SK-N-SH (cell line): ENCODE results near the gene C3orf33. TPM values are rescaled to one million over a fixed set of nuclear protein-coding genes. Genes with fewer than 3 reads are reported as not detected.
A peak's percentile ranks its signal among the peaks of the same experiment; 100 is the strongest.
"Not testable (repeated sequence)": the region's sequence is repeated elsewhere in the genome, so short reads cannot be mapped to it uniquely, and the experiment has no call there.

ENCODE experiments used
- CTCF ChIA-PET: fragments of 300-600, 350-600 bp; formaldehyde crosslinking; extraction: SDS; loops from one replicate; lab custom pipeline; 2021; lab: Yijun Ruan, JAX
- POLR2A ChIA-PET: fragments of 350-600 bp; sonication (Branson Sonifier 250); formaldehyde crosslinking; extraction: SDS; loops from one replicate; lab custom pipeline; 2020; ENCODE audit warnings: antibody characterized with exemption, inconsistent platforms; lab: Yijun Ruan, JAX
- DNase-seq: peaks from one replicate; pipeline ENCODE4 v3.0.0; 2012
- H2AFZ ChIP-seq: fragments of 200-600 bp; sonication (generic); 2 replicates; pipeline ENCODE4 v1.8.1; 2016; ENCODE audit warnings: antibody characterized with exemption, mild to moderate bottlenecking, low read depth
- H3F3A ChIP-seq: fragments of 200-600 bp; sonication (generic); replicated peaks from 2 replicates; pipeline ENCODE3; 2016; ENCODE audit warnings: antibody characterized with exemption, mild to moderate bottlenecking; ENCODE audit not compliant: insufficient read depth
- H3K27ac ChIP-seq, 2 experiments: fragments of 200-500 bp in 1 of 2; fragments of 200-600 bp in 1 of 2; sonication (Bioruptor generic) in 1 of 2; sonication (generic), shearing (Covaris generic) in 1 of 2; 2 replicates each; pipeline versions ENCODE4 v1.5.1 to v1.6.1; 2014 to 2016; ENCODE audit warnings: low read depth in 2 of 2, inconsistent platforms in 1 of 2, low read length in 1 of 2, mild to moderate bottlenecking in 1 of 2, mixed read lengths in 1 of 2
- H3K27me3 ChIP-seq: fragments of 200-600 bp; sonication (generic), shearing (Covaris generic); 2 replicates; pipeline ENCODE4 v1.6.1; 2016; ENCODE audit warnings: mixed run types; ENCODE audit not compliant: insufficient read depth
- H3K36me3 ChIP-seq, 2 experiments: fragments of 200-500 bp in 1 of 2; fragments of 200-600 bp in 1 of 2; sonication (Bioruptor generic) in 1 of 2; sonication (generic) in 1 of 2; replicated peaks in 1 of 2; 2 replicates each; pipeline versions ENCODE3 to v1.5.1; 2014 to 2016; ENCODE audit warnings: low read length in 1 of 2, mild to moderate bottlenecking in 1 of 2; ENCODE audit not compliant: insufficient read depth in 2 of 2, control insufficient read depth in 1 of 2
- H3K4me1 ChIP-seq, 2 experiments: fragments of 200-500 bp in 1 of 2; fragments of 200-600 bp in 1 of 2; sonication (Bioruptor generic) in 1 of 2; sonication (generic), shearing (Covaris generic) in 1 of 2; 2 replicates each; pipeline versions ENCODE4 v1.5.1 to v1.6.1; 2014 to 2016; ENCODE audit warnings: low read depth in 1 of 2, low read length in 1 of 2, mixed run types in 1 of 2; ENCODE audit not compliant: insufficient read depth in 2 of 2, control insufficient read depth in 1 of 2
- H3K4me2 ChIP-seq: fragments of 200-600 bp; sonication (generic), shearing (Covaris generic); 2 replicates; pipeline ENCODE4 v1.6.1; 2017; ENCODE audit warnings: mixed run types
- H3K4me3 ChIP-seq, 2 experiments: fragments of 200-500 bp in 1 of 2; fragments of 200-600 bp in 1 of 2; sonication (Bioruptor generic) in 1 of 2; sonication (generic), shearing (Covaris generic) in 1 of 2; 2 replicates each; pipeline versions ENCODE4 v1.5.1 to v1.8.1; 2014 to 2016; ENCODE audit warnings: low read depth in 2 of 2, inconsistent platforms in 1 of 2, low read length in 1 of 2, mild to moderate bottlenecking in 1 of 2, mixed read lengths in 1 of 2, moderate library complexity in 1 of 2
- H3K79me2 ChIP-seq: fragments of 200-600 bp; sonication (generic); 2 replicates; pipeline ENCODE4 v1.8.1; 2017; ENCODE audit warnings: mild to moderate bottlenecking; ENCODE audit not compliant: insufficient read depth
- H3K9ac ChIP-seq: fragments of 200-600 bp; sonication (generic); 2 replicates; pipeline ENCODE4 v1.6.1; 2017; ENCODE audit warnings: mixed run types
- H3K9me2 ChIP-seq: fragments of 200-600 bp; sonication (generic); 2 replicates; pipeline ENCODE4 v1.6.1; 2017; ENCODE audit warnings: mixed run types
- H3K9me3 ChIP-seq: fragments of 200-600 bp; sonication (generic); 2 replicates; pipeline ENCODE4 v1.6.1; 2017; ENCODE audit warnings: mixed run types, mild to moderate bottlenecking, moderate library complexity
- H4K20me1 ChIP-seq: fragments of 200-600 bp; sonication (generic); 2 replicates; pipeline ENCODE4 v1.6.1; 2017; ENCODE audit warnings: mild to moderate bottlenecking, mixed run types; ENCODE audit not compliant: insufficient read depth
- EP300 ChIP-seq, 2 experiments: IDR thresholded peaks; 2 replicates each; pipeline versions ENCODE4 v1.4.0 to v1.6.1; 2012; ENCODE audit warnings: borderline replicate concordance in 1 of 2, low read depth in 1 of 2, low read length in 1 of 2
- JUND ChIP-seq: IDR thresholded peaks from 2 replicates; pipeline ENCODE4 v1.4.0; 2012
- MEF2A ChIP-seq: IDR thresholded peaks from 2 replicates; pipeline ENCODE4 v1.4.0; 2012; ENCODE audit warnings: low read depth, borderline replicate concordance
- POLR2AphosphoS5 ChIP-seq: IDR thresholded peaks from 2 replicates; pipeline ENCODE4 v1.6.1; 2012; ENCODE audit warnings: low read depth, low read length
- RFX5 ChIP-seq: IDR thresholded peaks from 2 replicates; pipeline ENCODE4 v1.6.1; 2012; ENCODE audit warnings: mild to moderate bottlenecking, improper control_type of control experiment, low read length
- RXRA ChIP-seq: IDR thresholded peaks from 2 replicates; pipeline ENCODE4 v1.4.0; 2012; ENCODE audit warnings: low read depth, mild to moderate bottlenecking, borderline replicate concordance
- TCF12 ChIP-seq: IDR thresholded peaks from 2 replicates; pipeline ENCODE4 v1.4.0; 2012
- WGBS: methylation state at CpG from one replicate; pipeline ENCODE4 v1.1.6; 2017; ENCODE audit warnings: low lambda C conversion rate; 5-methylcytosine and 5-hydroxymethylcytosine counted together
- polyA plus RNA-seq, 3 experiments: library from polyadenylated mRNA; depleted of rRNA; stranded (reverse); fragments of >200 nt; gene quantifications; 2 replicates each; pipeline ENCODE4 v1.2.3, GENCODE V29; 2012
- TF ChIP-seq, protein P1 (sequence below): fragments of 200-600 bp; sonication (generic); IDR thresholded peaks from 2 replicates; pipeline ENCODE4 v1.6.1; 2017; ENCODE audit warnings: antibody characterized with exemption, mild to moderate bottlenecking, moderate library complexity
- TF ChIP-seq, protein P2 (sequence below): IDR thresholded peaks from 2 replicates; pipeline ENCODE4 v1.6.1; 2012; ENCODE audit warnings: mild to moderate bottlenecking, low read depth, low read length, moderate library complexity
- TF ChIP-seq, protein P3 (sequence below): IDR thresholded peaks from 2 replicates; pipeline ENCODE4; 2012

The C3orf33 gene
- polyA plus RNA-seq, 1 of the 3 experiments (the other 2 are of a cell fraction) = 2.9 TPM

- H3K27me3 ChIP-seq, H3K79me2 ChIP-seq, H3F3A ChIP-seq, H3K9me3 ChIP-seq, H4K20me1 ChIP-seq, H2AFZ ChIP-seq, H3K4me2 ChIP-seq, H3K9me2 ChIP-seq, H3K4me1 ChIP-seq, POLR2A ChIA-PET, H3K27ac ChIP-seq, DNase-seq, H3K9ac ChIP-seq, H3K4me3 ChIP-seq: not testable (repeated sequence)
- 97% methylated on average over 13 of the region's 13 CpGs for WGBS
- peaks cover 14 to 31% of the 10 kb centered on the region in 2 experiments for H3K36me3 ChIP-seq
- CTCF ChIA-PET = interaction anchor here (1.0 to 1.2 kb wide), 2 partner anchors 23 to 88 kb away, joined by 3 read pairs; partner anchors contain the start of gene C3orf33
Observed at GRCh38 chr3:155828490-155829098, 22.5 kb upstream of the C3orf33 start.

- no peak overlapping the region for H3K27ac ChIP-seq
- H3K36me3 ChIP-seq = no peaks in the 10 kb centered on the region
- H3K4me1 ChIP-seq = no peaks in the 10 kb centered on the region
- no peak overlapping the region for H3K9ac ChIP-seq
- no peaks in the 10 kb centered on the region for H3K9me3 ChIP-seq
- H3K79me2 ChIP-seq = no peaks in the 10 kb centered on the region
- POLR2A ChIA-PET = no interaction called here
- H4K20me1 ChIP-seq = no peaks in the 10 kb centered on the region
- no peaks in the 10 kb centered on the region for H3K9me2 ChIP-seq
- CTCF ChIA-PET = interaction anchor here (2.7 kb wide), 1 partner anchor 9 kb away, joined by 21 read pairs; the partner anchor contains the start of gene C3orf33
- H3K4me2 ChIP-seq = no peak overlapping the region
- H3K4me3 ChIP-seq = no peak overlapping the region
- no peak overlapping the region for H2AFZ ChIP-seq
- H3K27me3 ChIP-seq = no peaks in the 10 kb centered on the region
- DNase-seq = no peak
- H3F3A ChIP-seq = peaks cover 9% of the 10 kb centered on the region
- TF ChIP-seq, protein P1, sequence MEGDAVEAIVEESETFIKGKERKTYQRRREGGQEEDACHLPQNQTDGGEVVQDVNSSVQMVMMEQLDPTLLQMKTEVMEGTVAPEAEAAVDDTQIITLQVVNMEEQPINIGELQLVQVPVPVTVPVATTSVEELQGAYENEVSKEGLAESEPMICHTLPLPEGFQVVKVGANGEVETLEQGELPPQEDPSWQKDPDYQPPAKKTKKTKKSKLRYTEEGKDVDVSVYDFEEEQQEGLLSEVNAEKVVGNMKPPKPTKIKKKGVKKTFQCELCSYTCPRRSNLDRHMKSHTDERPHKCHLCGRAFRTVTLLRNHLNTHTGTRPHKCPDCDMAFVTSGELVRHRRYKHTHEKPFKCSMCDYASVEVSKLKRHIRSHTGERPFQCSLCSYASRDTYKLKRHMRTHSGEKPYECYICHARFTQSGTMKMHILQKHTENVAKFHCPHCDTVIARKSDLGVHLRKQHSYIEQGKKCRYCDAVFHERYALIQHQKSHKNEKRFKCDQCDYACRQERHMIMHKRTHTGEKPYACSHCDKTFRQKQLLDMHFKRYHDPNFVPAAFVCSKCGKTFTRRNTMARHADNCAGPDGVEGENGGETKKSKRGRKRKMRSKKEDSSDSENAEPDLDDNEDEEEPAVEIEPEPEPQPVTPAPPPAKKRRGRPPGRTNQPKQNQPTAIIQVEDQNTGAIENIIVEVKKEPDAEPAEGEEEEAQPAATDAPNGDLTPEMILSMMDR = no peak
Observed at GRCh38 chr3:155815030-155815545, 9.0 kb upstream of the C3orf33 start.

DNA sequence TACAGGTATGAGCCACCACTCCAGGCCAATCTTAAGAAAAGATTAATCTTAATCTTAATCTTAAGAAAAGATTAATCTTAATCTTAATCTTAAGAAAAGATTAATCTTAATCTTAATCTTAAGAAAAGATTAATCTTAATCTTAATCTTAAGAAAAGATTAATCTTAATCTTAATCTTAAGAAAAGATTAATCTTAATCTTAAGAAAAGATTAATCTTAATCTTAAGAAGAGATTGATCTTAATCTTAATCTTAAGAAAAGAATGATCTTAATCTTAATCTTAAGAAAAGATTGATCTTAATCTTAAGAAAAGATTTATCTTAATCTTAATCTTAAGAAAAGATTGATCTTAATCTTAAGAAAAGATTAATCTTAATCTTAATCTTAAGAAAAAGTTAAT, 7.1 kb upstream of the C3orf33 start:
- H3F3A ChIP-seq, H3K27ac ChIP-seq, H3K9me2 ChIP-seq, H3K36me3 ChIP-seq, H3K27me3 ChIP-seq, H3K4me1 ChIP-seq, H4K20me1 ChIP-seq, H3K9me3 ChIP-seq, H3K79me2 ChIP-seq, H3K4me3 ChIP-seq, H3K4me2 ChIP-seq, DNase-seq, CTCF ChIA-PET, H3K9ac ChIP-seq, POLR2A ChIA-PET, H2AFZ ChIP-seq: not testable (repeated sequence)

DNA sequence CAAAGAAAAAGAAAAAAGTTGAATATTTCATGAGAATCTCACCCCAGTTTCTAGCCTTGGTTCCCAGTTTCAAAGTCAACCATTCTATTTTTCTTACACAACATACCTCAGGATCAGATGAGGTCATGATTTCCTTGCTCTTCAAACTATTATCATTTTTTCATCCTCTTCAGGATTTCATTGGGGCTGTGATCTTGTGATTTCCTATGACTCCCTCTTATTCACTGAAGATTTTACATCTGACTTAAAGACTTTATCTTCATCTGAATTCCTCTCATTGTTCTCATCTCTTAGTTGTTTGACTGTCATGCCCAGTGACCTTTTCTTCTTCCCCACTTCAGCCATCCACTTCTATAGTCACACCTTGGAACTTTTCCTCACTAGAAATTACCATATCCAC, 3.1 kb upstream of the C3orf33 start:
- no peak overlapping the region for H3K4me3 ChIP-seq
- H3K4me1 ChIP-seq = peaks cover 0 to 5% of the 10 kb centered on the region in 2 experiments; a peak in 1 of 4 replicates
- no peaks in the 10 kb centered on the region for H3K9me2 ChIP-seq
- no peaks in the 10 kb centered on the region for H3K36me3 ChIP-seq
- H3K4me2 ChIP-seq = no peak overlapping the region
- H3F3A ChIP-seq = peaks cover 6% of the 10 kb centered on the region
- H4K20me1 ChIP-seq = no peaks in the 10 kb centered on the region
- no peaks in the 10 kb centered on the region for H3K9me3 ChIP-seq
- no peak overlapping the region; the same call in 1 of the 2 replicates for H2AFZ ChIP-seq
- no peaks in the 10 kb centered on the region for H3K79me2 ChIP-seq
- ChIA-PET POLR2A (no interaction called here), CTCF (no interaction called here)
- H3K9ac ChIP-seq = no peak overlapping the region
- no peak for DNase-seq
- H3K27me3 ChIP-seq = no peaks in the 10 kb centered on the region
- peak overlapping the region in 1 of 2 experiments; percentile 35; a peak in 1 of 4 replicates for H3K27ac ChIP-seq
- TF ChIP-seq RXRA (no peak), RFX5 (no peak), TCF12 (no peak), POLR2AphosphoS5 (no peak), MEF2A (no peak), EP300 (IDR thresholded peaks at IDR 0.05; ENCODE audit: borderline replicate concordance in 1 of 2, low read depth in 1 of 2, low read length in 1 of 2) (no peak), JUND (no peak)
- TF ChIP-seq, protein P2, sequence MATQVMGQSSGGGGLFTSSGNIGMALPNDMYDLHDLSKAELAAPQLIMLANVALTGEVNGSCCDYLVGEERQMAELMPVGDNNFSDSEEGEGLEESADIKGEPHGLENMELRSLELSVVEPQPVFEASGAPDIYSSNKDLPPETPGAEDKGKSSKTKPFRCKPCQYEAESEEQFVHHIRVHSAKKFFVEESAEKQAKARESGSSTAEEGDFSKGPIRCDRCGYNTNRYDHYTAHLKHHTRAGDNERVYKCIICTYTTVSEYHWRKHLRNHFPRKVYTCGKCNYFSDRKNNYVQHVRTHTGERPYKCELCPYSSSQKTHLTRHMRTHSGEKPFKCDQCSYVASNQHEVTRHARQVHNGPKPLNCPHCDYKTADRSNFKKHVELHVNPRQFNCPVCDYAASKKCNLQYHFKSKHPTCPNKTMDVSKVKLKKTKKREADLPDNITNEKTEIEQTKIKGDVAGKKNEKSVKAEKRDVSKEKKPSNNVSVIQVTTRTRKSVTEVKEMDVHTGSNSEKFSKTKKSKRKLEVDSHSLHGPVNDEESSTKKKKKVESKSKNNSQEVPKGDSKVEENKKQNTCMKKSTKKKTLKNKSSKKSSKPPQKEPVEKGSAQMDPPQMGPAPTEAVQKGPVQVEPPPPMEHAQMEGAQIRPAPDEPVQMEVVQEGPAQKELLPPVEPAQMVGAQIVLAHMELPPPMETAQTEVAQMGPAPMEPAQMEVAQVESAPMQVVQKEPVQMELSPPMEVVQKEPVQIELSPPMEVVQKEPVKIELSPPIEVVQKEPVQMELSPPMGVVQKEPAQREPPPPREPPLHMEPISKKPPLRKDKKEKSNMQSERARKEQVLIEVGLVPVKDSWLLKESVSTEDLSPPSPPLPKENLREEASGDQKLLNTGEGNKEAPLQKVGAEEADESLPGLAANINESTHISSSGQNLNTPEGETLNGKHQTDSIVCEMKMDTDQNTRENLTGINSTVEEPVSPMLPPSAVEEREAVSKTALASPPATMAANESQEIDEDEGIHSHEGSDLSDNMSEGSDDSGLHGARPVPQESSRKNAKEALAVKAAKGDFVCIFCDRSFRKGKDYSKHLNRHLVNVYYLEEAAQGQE = no peak
- TF ChIP-seq, protein P3, sequence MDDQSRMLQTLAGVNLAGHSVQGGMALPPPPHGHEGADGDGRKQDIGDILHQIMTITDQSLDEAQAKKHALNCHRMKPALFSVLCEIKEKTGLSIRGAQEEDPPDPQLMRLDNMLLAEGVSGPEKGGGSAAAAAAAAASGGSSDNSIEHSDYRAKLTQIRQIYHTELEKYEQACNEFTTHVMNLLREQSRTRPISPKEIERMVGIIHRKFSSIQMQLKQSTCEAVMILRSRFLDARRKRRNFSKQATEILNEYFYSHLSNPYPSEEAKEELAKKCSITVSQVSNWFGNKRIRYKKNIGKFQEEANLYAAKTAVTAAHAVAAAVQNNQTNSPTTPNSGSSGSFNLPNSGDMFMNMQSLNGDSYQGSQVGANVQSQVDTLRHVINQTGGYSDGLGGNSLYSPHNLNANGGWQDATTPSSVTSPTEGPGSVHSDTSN = no peak
